ENCODE data around the gene COA8. TPM values are rescaled to one million over a fixed set of nuclear protein-coding genes. Genes with fewer than 3 reads are reported as not detected.

COA8 gene
- total and polyA plus RNA-seq, 7 experiments from 2014 or later: 13.6 to 51.3 (median 25.5) TPM

GRCh38 chr14:103628221-103628683 is 65.5 kb downstream of the COA8 start:
- peaks cover 17 to 59% (median 34%) of the 10 kb centered on the region in 7 donors for H3K4me1 Mint-ChIP-seq
- H3K27ac ChIP-seq (ENCODE audit: low read depth, low read length): peak overlapping the region; percentile 98
- ChIA-PET POLR2A (interaction anchor here (1.0 to 1.6 kb wide), 5 partner anchors 24 to 294 kb away, joined by 3 to 4 read pairs (median 3); partner anchors contain the start of genes BAG5 and EIF5), CTCF (interaction anchor here (1.1 kb wide), 1 partner anchor 66 kb away, joined by 3 read pairs; the partner anchor contains the start of genes BAG5 and COA8)
- H3K4me3 ChIP-seq (ENCODE audit: low read length): peak overlapping the region; percentile 78
- ATAC-seq (peak; percentile 35), DNase-seq (peak in 3 of 9 donors; percentile 22 to 34 (median 28))
- intact Hi-C loops (cut with micrococcal nuclease): loop anchor here (2.0 to 5.0 kb wide), 6 partner anchors 21 to 1124 kb away; partner anchors contain the start of genes BAG5 (in 2 of the 2), COA8 (in 2 of the 2), MARK3 (in 1 of the 2) and SIVA1 (in 1 of the 2)
- H3K9me3 ChIP-seq (ENCODE audit: control insufficient read depth in 2 of 3, low read length in 3 of 3): no peaks in the 10 kb centered on the region
- H3K27me3 ChIP-seq (ENCODE audit: control insufficient read depth in 2 of 2, insufficient read depth in 2 of 2, low read length in 2 of 2): no peaks in the 10 kb centered on the region
- peak overlapping the region; percentile 48 to 89 (median 82) for H3K4me3 Mint-ChIP-seq
- no peaks in the 10 kb centered on the region for H3K27me3 Mint-ChIP-seq
- H3K27ac Mint-ChIP-seq: peak overlapping the region; percentile 21 to 91 (median 78)
- H3K36me3 Mint-ChIP-seq: peaks cover 0 to 4% (median 0%) of the 10 kb centered on the region in 5 donors
- H3K36me3 ChIP-seq (ENCODE audit: control insufficient read depth in 2 of 3, insufficient read depth in 3 of 3, low read length in 3 of 3): peaks cover 0 to 9% (median 0%) of the 10 kb centered on the region in 3 experiments
- H3K9me3 Mint-ChIP-seq: peaks cover 0 to 1% (median 0%) of the 10 kb centered on the region in 11 donors
- H3K4me1 ChIP-seq (ENCODE audit: control insufficient read depth in 2 of 2, insufficient read depth in 2 of 2, low read length in 2 of 2): peaks cover 18 to 34% of the 10 kb centered on the region in 2 donors

GRCh38 chr14:103628684-103629502 is 66.1 kb downstream of the COA8 start, which contains the start of gene KLC1:
TSS of gene KLC1 (plus strand) at chr14:103629211. CDS start at chr14:103654565, 25,354 bp downstream.
- Mint-ChIP-seq H3K36me3 (peaks cover 0 to 4% (median 0%) of the 10 kb centered on the region in 5 donors), H3K4me3 (peak within 1 kb of the TSS; percentile 74 to 91 (median 88)), H3K9me3 (peaks cover 0 to 1% (median 0%) of the 10 kb centered on the region in 11 donors), H3K4me1 (peaks cover 23 to 64% (median 38%) of the 10 kb centered on the region in 7 donors), H3K27me3 (no peaks in the 10 kb centered on the region), H3K27ac (peak within 1 kb of the TSS; percentile 60 to 93 (median 88))
- Histone ChIP-seq H3K27ac (ENCODE audit: low read depth, low read length) (peak within 1 kb of the TSS; percentile 98), H3K4me3 (ENCODE audit: low read length) (peak within 1 kb of the TSS; percentile 78), H3K36me3 (ENCODE audit: control insufficient read depth in 2 of 3, insufficient read depth in 3 of 3, low read length in 3 of 3) (peaks cover 0 to 9% (median 0%) of the 10 kb centered on the region in 3 experiments), H3K27me3 (ENCODE audit: control insufficient read depth in 2 of 2, insufficient read depth in 2 of 2, low read length in 2 of 2) (no peaks in the 10 kb centered on the region), H3K4me1 (ENCODE audit: control insufficient read depth in 2 of 2, insufficient read depth in 2 of 2, low read length in 2 of 2) (peaks cover 18 to 29% of the 10 kb centered on the region in 2 donors), H3K9me3 (ENCODE audit: control insufficient read depth in 2 of 3, low read length in 3 of 3) (no peaks in the 10 kb centered on the region)
- DNase-seq: peak; percentile 71 to 93 (median 84)
- intact Hi-C loops (cut with micrococcal nuclease): loop anchor here (1.0 to 5.0 kb wide), 10 partner anchors 22 to 1123 kb away; partner anchors contain the start of genes BAG5 (in 2 of the 2), COA8 (in 2 of the 2), XRCC3 (in 2 of the 2) and ZFYVE21 (in 2 of the 2)
- ChIA-PET CTCF (interaction anchor here (1.1 kb wide), 1 partner anchor 66 kb away, joined by 3 read pairs; the partner anchor contains the start of genes BAG5 and COA8), POLR2A (interaction anchor here (1.0 to 1.7 kb wide), 7 partner anchors 21 to 295 kb away, joined by 3 to 9 read pairs (median 3); partner anchors contain the start of genes BAG5, EIF5, XRCC3 and ZFYVE21)
- peak; percentile 87 for ATAC-seq

GRCh38 chr14:103629503-103630121 is 66.9 kb downstream of the COA8 start:
- ATAC-seq (peak; percentile 34), DNase-seq (peak in 7 of 9 donors; percentile 21 to 69 (median 39))
- H3K27me3 ChIP-seq (ENCODE audit: control insufficient read depth in 2 of 2, insufficient read depth in 2 of 2, low read length in 2 of 2): no peaks in the 10 kb centered on the region
- H3K9me3 ChIP-seq (ENCODE audit: control insufficient read depth in 2 of 3, low read length in 3 of 3): no peaks in the 10 kb centered on the region
- intact Hi-C loops (cut with micrococcal nuclease): loop anchor here (1.0 to 5.0 kb wide), 10 partner anchors 22 to 1123 kb away; partner anchors contain the start of genes BAG5 (in 2 of the 2), COA8 (in 2 of the 2), XRCC3 (in 2 of the 2) and ZFYVE21 (in 2 of the 2)
- H3K36me3 ChIP-seq (ENCODE audit: control insufficient read depth in 2 of 3, insufficient read depth in 3 of 3, low read length in 3 of 3): peaks cover 0 to 9% (median 0%) of the 10 kb centered on the region in 3 experiments
- peak overlapping the region in 8 of 9 donors; percentile 60 to 91 (median 79) for H3K27ac Mint-ChIP-seq
- no peaks in the 10 kb centered on the region for H3K27me3 Mint-ChIP-seq
- peak overlapping the region; percentile 74 to 91 (median 88) for H3K4me3 Mint-ChIP-seq
- H3K27ac ChIP-seq (ENCODE audit: low read depth, low read length): peak overlapping the region; percentile 98
- H3K36me3 Mint-ChIP-seq: peaks cover 0 to 4% (median 0%) of the 10 kb centered on the region in 5 donors
- peaks cover 16 to 27% of the 10 kb centered on the region in 2 donors for H3K4me1 ChIP-seq (ENCODE audit: control insufficient read depth in 2 of 2, insufficient read depth in 2 of 2, low read length in 2 of 2)
- CTCF ChIA-PET: no interaction called here
- peaks cover 30 to 65% (median 39%) of the 10 kb centered on the region in 7 donors for H3K4me1 Mint-ChIP-seq
- H3K4me3 ChIP-seq (ENCODE audit: low read length): peak overlapping the region; percentile 78
- POLR2A ChIA-PET: interaction anchor here (1.0 to 1.7 kb wide), 6 partner anchors 22 to 103 kb away, joined by 3 to 9 read pairs (median 3); partner anchors contain the start of genes BAG5, XRCC3 and ZFYVE21
- peaks cover 0 to 1% (median 0%) of the 10 kb centered on the region in 11 donors for H3K9me3 Mint-ChIP-seq

GRCh38 chr14:103630364-103631108 is 67.8 kb downstream of the COA8 start:
- ChIA-PET POLR2A (interaction anchor here (1.6 to 1.7 kb wide), 2 partner anchors 23 to 26 kb away, joined by 3 to 9 read pairs; no protein-coding TSS in a partner anchor), CTCF (no interaction called here)
- Histone ChIP-seq H3K27me3 (ENCODE audit: control insufficient read depth in 2 of 2, insufficient read depth in 2 of 2, low read length in 2 of 2) (no peaks in the 10 kb centered on the region), H3K27ac (ENCODE audit: low read depth, low read length) (peak overlapping the region; percentile 98), H3K36me3 (ENCODE audit: control insufficient read depth in 2 of 3, insufficient read depth in 3 of 3, low read length in 3 of 3) (peaks cover 0 to 9% (median 3%) of the 10 kb centered on the region in 3 experiments), H3K4me3 (ENCODE audit: low read length) (peak overlapping the region; percentile 78), H3K4me1 (ENCODE audit: control insufficient read depth in 2 of 2, insufficient read depth in 2 of 2, low read length in 2 of 2) (peaks cover 22 to 23% of the 10 kb centered on the region in 2 donors), H3K9me3 (ENCODE audit: control insufficient read depth in 2 of 3, low read length in 3 of 3) (no peaks in the 10 kb centered on the region)
- Mint-ChIP-seq H3K4me3 (peak overlapping the region; percentile 74 to 89 (median 88)), H3K27ac (peak overlapping the region in 7 of 9 donors; percentile 60 to 91 (median 71)), H3K9me3 (peaks cover 0 to 1% (median 0%) of the 10 kb centered on the region in 11 donors), H3K36me3 (peaks cover 0 to 4% (median 0%) of the 10 kb centered on the region in 5 donors), H3K4me1 (peaks cover 32 to 64% (median 42%) of the 10 kb centered on the region in 7 donors), H3K27me3 (no peaks in the 10 kb centered on the region)
- ATAC-seq (no peak), DNase-seq (no peak)
- intact Hi-C loops (cut with micrococcal nuclease): no loop called here

- ChIA-PET POLR2A (interaction anchor here (0.7 kb wide), 1 partner anchor 1119 kb away, joined by 3 read pairs; no protein-coding TSS in a partner anchor), CTCF (no interaction called here)
- intact Hi-C loops (cut with micrococcal nuclease): no loop called here
- peak overlapping the region in 4 of 9 donors; percentile 40 to 80 (median 65) for H3K27ac Mint-ChIP-seq
- H3K9me3 Mint-ChIP-seq: peaks cover 0 to 1% (median 0%) of the 10 kb centered on the region in 11 donors
- Histone ChIP-seq H3K27me3 (ENCODE audit: control insufficient read depth in 2 of 2, insufficient read depth in 2 of 2, low read length in 2 of 2) (no peaks in the 10 kb centered on the region), H3K4me1 (ENCODE audit: control insufficient read depth in 2 of 2, insufficient read depth in 2 of 2, low read length in 2 of 2) (peaks cover 22 to 34% of the 10 kb centered on the region in 2 donors), H3K36me3 (ENCODE audit: control insufficient read depth in 2 of 3, insufficient read depth in 3 of 3, low read length in 3 of 3) (peaks cover 0 to 9% (median 3%) of the 10 kb centered on the region in 3 experiments), H3K9me3 (ENCODE audit: control insufficient read depth in 2 of 3, low read length in 3 of 3) (no peaks in the 10 kb centered on the region), H3K4me3 (ENCODE audit: low read length) (no peak overlapping the region), H3K27ac (ENCODE audit: low read depth, low read length) (no peak overlapping the region)
- peak overlapping the region in 6 of 10 donors; percentile 17 to 69 (median 34) for H3K4me3 Mint-ChIP-seq
- DNase-seq (no peak), ATAC-seq (no peak)
- peaks cover 40 to 74% (median 55%) of the 10 kb centered on the region in 7 donors for H3K4me1 Mint-ChIP-seq
- H3K27me3 Mint-ChIP-seq: no peaks in the 10 kb centered on the region
- peaks cover 0 to 10% (median 8%) of the 10 kb centered on the region in 5 donors for H3K36me3 Mint-ChIP-seq
Observed at GRCh38 chr14:103633391-103633790, 70.6 kb downstream of the COA8 start.
